Sigmoid colon (tissue), 7 donors: ENCODE measurements around the gene ZNF710. TPM values are rescaled to one million over a fixed set of nuclear protein-coding genes. Genes with fewer than 3 reads are reported as not detected.
A peak's percentile ranks its signal among the peaks of the same experiment; 100 is the strongest.

Experiments
- DNase-seq: peaks from one replicate; pipeline ENCODE4 v3.0.0-alpha.2; 2019
- H3K27ac ChIP-seq, 4 donors: fragments of 200-600 bp; sonication (generic); one replicate each; pipeline ENCODE4 v1.5.1; 2016 to 2019; ENCODE audit warnings: mild to moderate bottlenecking in 1 of 4
- H3K27me3 ChIP-seq, 3 donors: fragments of 200-600 bp; sonication (generic); one replicate each; pipeline ENCODE4 v1.5.1; 2019; ENCODE audit warnings: mild to moderate bottlenecking in 1 of 3
- H3K36me3 ChIP-seq, 4 donors: fragments of 200-600 bp; sonication (generic); one replicate each; pipeline ENCODE4 v1.5.1; 2016 to 2019
- H3K4me1 ChIP-seq, 4 donors: fragments of 200-600 bp; sonication (generic); one replicate each; pipeline ENCODE4 v1.5.1; 2017 to 2019
- H3K4me3 ChIP-seq, 4 donors: fragments of 200-600 bp; sonication (generic); one replicate each; pipeline ENCODE4 v1.5.1; 2017 to 2019; ENCODE audit warnings: mild to moderate bottlenecking in 2 of 4, moderate library complexity in 1 of 4
- H3K9me3 ChIP-seq, 4 donors: fragments of 200-600 bp in 3 of 4; sonication (generic) in 3 of 4; one replicate each; pipeline versions ENCODE4 v1.5.1 to v1.6.1; 2013 to 2019
- EP300 ChIP-seq, 4 donors: sonication (generic); formaldehyde crosslinking; IDR thresholded peaks; one replicate each; pipeline ENCODE4 v1.6.1; 2017; ENCODE audit warnings: antibody characterized with exemption in 4 of 4
- POLR2A ChIP-seq, 2 donors: fragments of 450-650 bp; IDR thresholded peaks; one replicate each; pipeline ENCODE4 v1.6.1; 2016; ENCODE audit warnings: antibody characterized with exemption in 2 of 2, mild to moderate bottlenecking in 2 of 2, moderate library complexity in 2 of 2
- POLR2AphosphoS5 ChIP-seq, 4 donors: sonication (generic); formaldehyde crosslinking; IDR thresholded peaks; one replicate each; pipeline ENCODE4 v1.6.1; 2017; ENCODE audit warnings: antibody characterized with exemption in 4 of 4
- WGBS, 2 donors: extraction: QIAGEN DNeasy Blood & Tissue Kit; methylation state at CpG; one replicate each; pipeline ENCODE4 v1.1.7; 2013; 5-methylcytosine and 5-hydroxymethylcytosine counted together
- intact Hi-C: fragments of 100-400 bp; cut with DNase I; formaldehyde crosslinking; loops from one replicate; pipeline ENCODE4 v1.15.1; 2023
- polyA plus RNA-seq, 3 donors: library from polyadenylated mRNA; stranded (reverse); fragments of 200-250 nt; gene quantifications; one replicate each; pipeline ENCODE4 v1.2.3, GENCODE V29; 2013
- total RNA-seq, 4 donors: library from RNA; depleted of rRNA; stranded (reverse); fragments of >200 nt; gene quantifications; one replicate each; pipeline ENCODE4 v1.1.0, GENCODE V29; 2016
- TF ChIP-seq, protein P1 (sequence below), 4 experiments: fragments of 450-650 bp in 3 of 4; fragments of 200-600 bp in 1 of 4; IDR thresholded peaks; one replicate each; pipeline ENCODE4 v1.5.1; 2016 to 2019; ENCODE audit warnings: antibody characterized with exemption in 4 of 4, mild to moderate bottlenecking in 3 of 4, moderate library complexity in 2 of 4
- donor health status: healthy with polysubstance abuse.
- donor health status: Bipolar disorder and iron deficiency.
- donor health status: healthy.

Gene ZNF710
- total and polyA plus RNA-seq, 7 donors, result 5.3 to 28.2 (median 10.0) TPM

DNA sequence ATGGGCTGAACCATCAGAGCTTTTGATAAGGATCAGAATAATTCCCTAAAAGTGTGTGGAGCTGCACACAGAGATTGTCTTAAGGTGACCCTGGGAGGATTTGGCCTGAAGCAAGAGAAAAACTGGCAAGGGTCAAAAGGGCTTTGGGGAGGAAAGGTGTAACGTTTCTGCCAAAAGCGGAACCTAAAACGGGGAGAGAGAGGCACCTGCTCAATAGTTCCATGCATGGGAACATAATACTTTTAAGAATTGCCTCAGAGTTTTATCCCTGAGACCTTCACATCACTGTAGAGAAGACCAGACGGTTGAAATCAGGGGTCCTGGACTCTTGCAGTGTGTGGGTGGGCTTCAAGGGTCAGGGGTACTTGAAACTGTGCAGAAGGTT is 5.9 kb downstream of the ZNF710 start:
- intact Hi-C loops, result loop anchor here (10.0 kb wide), 2 partner anchors 218 to 262 kb away; no protein-coding TSS in a partner anchor
- Histone ChIP-seq H3K27me3 (no peaks in the 10 kb centered on the region), H3K4me1 (peaks cover 0 to 47% (median 42%) of the 10 kb centered on the region in 4 donors), H3K27ac (no peak overlapping the region), H3K9me3 (peaks cover 0 to 9% (median 3%) of the 10 kb centered on the region in 4 donors), H3K36me3 (no peaks in the 10 kb centered on the region), H3K4me3 (no peak overlapping the region)
- TF ChIP-seq EP300 (IDR thresholded peaks at IDR 0.05), result no peak
- TF ChIP-seq, protein P1, sequence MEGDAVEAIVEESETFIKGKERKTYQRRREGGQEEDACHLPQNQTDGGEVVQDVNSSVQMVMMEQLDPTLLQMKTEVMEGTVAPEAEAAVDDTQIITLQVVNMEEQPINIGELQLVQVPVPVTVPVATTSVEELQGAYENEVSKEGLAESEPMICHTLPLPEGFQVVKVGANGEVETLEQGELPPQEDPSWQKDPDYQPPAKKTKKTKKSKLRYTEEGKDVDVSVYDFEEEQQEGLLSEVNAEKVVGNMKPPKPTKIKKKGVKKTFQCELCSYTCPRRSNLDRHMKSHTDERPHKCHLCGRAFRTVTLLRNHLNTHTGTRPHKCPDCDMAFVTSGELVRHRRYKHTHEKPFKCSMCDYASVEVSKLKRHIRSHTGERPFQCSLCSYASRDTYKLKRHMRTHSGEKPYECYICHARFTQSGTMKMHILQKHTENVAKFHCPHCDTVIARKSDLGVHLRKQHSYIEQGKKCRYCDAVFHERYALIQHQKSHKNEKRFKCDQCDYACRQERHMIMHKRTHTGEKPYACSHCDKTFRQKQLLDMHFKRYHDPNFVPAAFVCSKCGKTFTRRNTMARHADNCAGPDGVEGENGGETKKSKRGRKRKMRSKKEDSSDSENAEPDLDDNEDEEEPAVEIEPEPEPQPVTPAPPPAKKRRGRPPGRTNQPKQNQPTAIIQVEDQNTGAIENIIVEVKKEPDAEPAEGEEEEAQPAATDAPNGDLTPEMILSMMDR (IDR thresholded peaks at IDR 0.05), result no peak
- no peak for TF ChIP-seq POLR2A (IDR thresholded peaks at IDR 0.05)
- TF ChIP-seq POLR2AphosphoS5 (IDR thresholded peaks at IDR 0.05), result no peak
- no peak for DNase-seq
- 70 to 83% methylated on average over 4 of the region's 4 CpGs for WGBS, 2 donors

DNA sequence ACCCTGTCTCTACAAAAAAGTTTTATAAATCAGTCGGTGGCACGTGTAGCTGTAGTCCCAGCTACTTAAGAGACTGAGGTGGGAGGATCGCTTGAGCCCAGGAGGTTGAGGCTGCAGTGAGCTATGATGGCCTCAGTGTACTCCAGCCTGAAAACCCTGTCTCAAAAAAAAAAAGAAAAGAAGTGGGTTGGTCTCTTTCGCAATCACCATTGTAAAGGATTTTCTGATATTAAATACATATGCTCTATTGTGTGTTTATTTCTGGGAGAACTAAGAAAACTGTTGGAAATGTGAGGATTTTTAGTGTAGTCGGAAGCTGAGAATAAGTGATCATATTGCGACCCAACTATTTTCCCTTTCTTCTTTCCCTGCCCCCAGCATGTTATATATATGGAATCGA is 7.5 kb downstream of the ZNF710 start:
- 90 to 94% methylated on average over 7 of the region's 7 CpGs for WGBS, 2 donors
- TF ChIP-seq, protein P1 (IDR thresholded peaks at IDR 0.05), result no peak
- TF ChIP-seq EP300 (IDR thresholded peaks at IDR 0.05) (no peak), POLR2AphosphoS5 (IDR thresholded peaks at IDR 0.05) (no peak), POLR2A (IDR thresholded peaks at IDR 0.05) (no peak)
- Histone ChIP-seq H3K27me3 (no peaks in the 10 kb centered on the region), H3K4me3 (no peak overlapping the region), H3K36me3 (no peaks in the 10 kb centered on the region), H3K4me1 (peaks cover 0 to 35% (median 31%) of the 10 kb centered on the region in 4 donors), H3K27ac (no peak overlapping the region), H3K9me3 (peaks cover 0 to 9% (median 3%) of the 10 kb centered on the region in 4 donors)
- intact Hi-C loops, result loop anchor here (10.0 kb wide), 2 partner anchors 216 to 264 kb away; no protein-coding TSS in a partner anchor
- DNase-seq, result peak; percentile 19

DNA sequence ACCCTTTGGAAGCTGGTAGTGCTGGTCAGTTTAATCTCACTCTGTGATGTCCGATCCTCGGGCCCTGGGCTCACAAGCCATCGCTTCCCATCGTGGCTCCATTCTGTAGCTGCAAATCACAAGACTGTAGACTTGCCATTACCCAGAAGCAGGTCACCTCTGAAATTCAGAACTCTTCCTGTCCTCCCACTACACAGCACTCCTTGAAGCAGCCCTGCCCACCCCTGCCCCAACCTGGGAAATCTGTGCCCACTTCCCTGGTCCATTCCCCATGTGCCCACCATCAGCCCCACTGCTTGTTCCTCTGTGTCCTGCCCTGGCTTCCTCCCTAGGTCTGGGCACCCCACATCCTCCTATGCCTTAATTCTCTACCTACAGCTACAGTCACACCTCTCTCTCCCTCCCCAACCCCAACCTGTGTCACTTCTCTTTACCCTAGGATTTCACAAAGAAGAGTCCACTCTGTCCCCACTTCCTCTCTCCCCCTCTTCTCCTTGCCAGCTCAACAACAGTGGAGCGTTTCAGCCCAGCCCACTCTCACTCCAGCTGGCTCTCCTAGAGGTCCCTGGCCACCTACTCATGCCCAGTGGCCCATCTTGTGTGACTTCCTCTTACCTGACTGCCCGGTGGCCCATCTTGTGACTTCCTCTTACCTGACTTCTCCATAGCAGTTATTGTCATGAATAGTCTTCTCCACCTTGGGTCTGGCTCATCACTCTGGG is 8.3 kb downstream of the ZNF710 start:
- TF ChIP-seq POLR2A (IDR thresholded peaks at IDR 0.05) (no peak), EP300 (IDR thresholded peaks at IDR 0.05) (no peak), POLR2AphosphoS5 (IDR thresholded peaks at IDR 0.05) (no peak)
- TF ChIP-seq, protein P1 (IDR thresholded peaks at IDR 0.05), result no peak
- WGBS, 2 donors, result 83 to 91% methylated on average over 6 of the region's 6 CpGs
- H3K27ac ChIP-seq, result no peak overlapping the region

DNA sequence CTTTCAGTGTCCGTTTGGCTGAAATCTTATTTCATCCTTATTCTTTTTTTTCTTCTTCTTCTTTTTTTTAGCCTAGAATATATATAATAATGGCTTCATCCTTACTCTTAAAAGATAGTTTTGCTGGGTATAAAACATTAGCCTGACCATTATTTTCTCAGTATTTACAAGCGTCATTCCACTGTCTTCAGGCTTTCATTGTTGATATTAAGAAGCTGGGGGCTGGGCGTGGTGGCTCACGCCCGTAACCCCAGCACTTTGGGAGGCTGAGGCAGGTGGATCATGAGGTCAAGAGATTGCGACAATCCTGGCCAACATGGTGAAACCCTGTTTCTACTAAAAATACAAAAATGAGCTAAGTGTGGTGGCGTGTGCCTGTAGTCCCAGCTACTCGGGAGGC is 10.6 kb downstream of the ZNF710 start:
- Histone ChIP-seq H3K27me3 (no peaks in the 10 kb centered on the region), H3K4me3 (no peak overlapping the region), H3K36me3 (no peaks in the 10 kb centered on the region), H3K4me1 (peaks cover 0 to 7% (median under 1%) of the 10 kb centered on the region in 4 donors), H3K9me3 (peaks cover 0 to 9% (median 3%) of the 10 kb centered on the region in 4 donors), H3K27ac (no peak overlapping the region)
- 95 to 97% methylated on average over 8 of the region's 8 CpGs for WGBS, 2 donors
- peak; percentile 9 for DNase-seq
- intact Hi-C loops, result no loop called here
- no peak for TF ChIP-seq POLR2A (IDR thresholded peaks at IDR 0.05)

More for the DNA sequence above, 8.3 kb downstream of the ZNF710 start:
- peaks cover 0 to 26% (median 23%) of the 10 kb centered on the region in 4 donors for H3K4me1 ChIP-seq
- peak; percentile 48 for DNase-seq
- intact Hi-C loops, result loop anchor here (10.0 kb wide), 2 partner anchors 215 to 265 kb away; no protein-coding TSS in a partner anchor
- peaks cover 0 to 9% (median 3%) of the 10 kb centered on the region in 4 donors for H3K9me3 ChIP-seq
- H3K36me3 ChIP-seq, result no peaks in the 10 kb centered on the region
- no peak overlapping the region for H3K4me3 ChIP-seq
- no peaks in the 10 kb centered on the region for H3K27me3 ChIP-seq

DNA sequence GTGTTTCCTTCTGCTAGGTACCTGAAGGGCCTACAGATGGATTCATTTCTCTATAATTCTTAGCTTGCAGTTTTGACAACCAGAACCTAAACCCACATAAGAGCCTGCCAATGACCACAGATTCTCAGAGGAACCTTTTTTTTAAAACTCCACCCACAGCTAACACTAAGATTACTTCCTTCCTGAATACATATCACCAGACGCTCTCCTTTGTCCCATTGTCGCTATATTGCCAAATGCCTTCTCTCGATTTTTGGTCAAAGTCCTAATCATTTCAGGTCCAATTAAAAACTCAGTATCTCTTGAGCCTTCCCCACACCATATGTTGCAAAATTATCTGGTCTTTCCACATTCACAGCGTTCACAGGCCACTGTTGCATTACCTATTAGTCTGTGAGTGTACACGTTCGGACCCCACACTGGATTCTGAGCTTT is 12.4 kb downstream of the ZNF710 start:
- H3K27ac ChIP-seq, result no peak overlapping the region
- intact Hi-C loops, result no loop called here
- H3K4me3 ChIP-seq, result no peak overlapping the region
- no peak for DNase-seq
- TF ChIP-seq POLR2AphosphoS5 (IDR thresholded peaks at IDR 0.05) (no peak), EP300 (IDR thresholded peaks at IDR 0.05) (no peak), POLR2A (IDR thresholded peaks at IDR 0.05) (no peak)
- TF ChIP-seq, protein P1 (IDR thresholded peaks at IDR 0.05), result no peak
- WGBS, 2 donors, result 32 to 43% methylated on average over 6 of the region's 6 CpGs
- peaks cover 0 to 7% (median 0%) of the 10 kb centered on the region in 4 donors for H3K4me1 ChIP-seq
- no peaks in the 10 kb centered on the region for H3K36me3 ChIP-seq
- peaks cover 0 to 9% (median 3%) of the 10 kb centered on the region in 4 donors for H3K9me3 ChIP-seq
- H3K27me3 ChIP-seq, result no peaks in the 10 kb centered on the region
